NCI-H1436 (cell line): ENCODE measurements around the gene DPYD.

Experiments
- DNase-seq: peaks from one replicate; lab custom pipeline; 2025; lab: John Stamatoyannopoulos, UW

Gene DPYD

GRCh38 chr1:97920832-97921571, at the start of gene DPYD:
TSS of gene DPYD (minus strand) at chr1:97921034. CDS start at chr1:97920922, 112 bp downstream.
- DNase-seq, result peak; percentile 88

GRCh38 chr1:97960470-97960869, 39.6 kb upstream of the DPYD start:
- DNase-seq, result no peak

- no peak for DNase-seq
These were observed 26.9 kb upstream of the DPYD start for GRCh38 chr1:97947695-97948094.

- no peak for DNase-seq
These were observed 22.5 kb upstream of the DPYD start for GRCh38 chr1:97943354-97943753.

- DNase-seq, result no peak
These were observed 21.6 kb upstream of the DPYD start for GRCh38 chr1:97942161-97943123.

- DNase-seq, result no peak
These were observed 17.4 kb upstream of the DPYD start for GRCh38 chr1:97938285-97938642.

- DNase-seq, result no peak
These were observed 16.1 kb upstream of the DPYD start for GRCh38 chr1:97936976-97937375.

GRCh38 chr1:97934491-97934890, 13.7 kb upstream of the DPYD start:
- DNase-seq, result no peak

- no peak for DNase-seq
These were observed 9.3 kb upstream of the DPYD start for GRCh38 chr1:97929874-97930851.

GRCh38 chr1:97926017-97926708, 5.3 kb upstream of the DPYD start:
- DNase-seq, result no peak

GRCh38 chr1:97925151-97925550, 4.3 kb upstream of the DPYD start:
- no peak for DNase-seq

- no peak for DNase-seq
These were observed 3.0 kb upstream of the DPYD start for GRCh38 chr1:97923811-97924210.

- DNase-seq, result no peak
These were observed 480 bp downstream of the DPYD start for GRCh38 chr1:97920276-97920831.

- no peak for DNase-seq
These were observed 1.1 kb downstream of the DPYD start for GRCh38 chr1:97919585-97920261.

- DNase-seq, result no peak
These were observed 1.9 kb downstream of the DPYD start for GRCh38 chr1:97918961-97919360.

- DNase-seq, result peak; percentile 83
These were observed 7.2 kb downstream of the DPYD start for GRCh38 chr1:97913506-97914139.

- DNase-seq, result no peak
These were observed 9.3 kb downstream of the DPYD start for GRCh38 chr1:97911266-97912215.

GRCh38 chr1:97909266-97909665, 11.6 kb downstream of the DPYD start:
- DNase-seq, result no peak

GRCh38 chr1:97907886-97908285, 12.9 kb downstream of the DPYD start:
- no peak for DNase-seq
